HFFc6 (cell line): ENCODE measurements around the gene RAP1GAP2. TPM values are rescaled to one million over a fixed set of nuclear protein-coding genes. Genes with fewer than 3 reads are reported as not detected.

Experiments
- DNase-seq: peaks from one replicate; pipeline ENCODE4 v3.0.0-alpha.2; 2018
- H3K27ac Mint-ChIP-seq: 2 replicates; pipeline ENCODE4 v1.8.0; 2020; ENCODE audit warnings: mild to moderate bottlenecking, mixed read lengths
- H3K27me3 Mint-ChIP-seq: 2 replicates; pipeline ENCODE4 v1.8.0; 2021; ENCODE audit warnings: mild to moderate bottlenecking, moderate library complexity, mixed read lengths; ENCODE audit not compliant: insufficient read depth
- H3K36me3 Mint-ChIP-seq: 2 replicates; pipeline ENCODE4 v1.8.0; 2021; ENCODE audit warnings: low read depth, mixed read lengths
- H3K4me1 Mint-ChIP-seq: 2 replicates; pipeline ENCODE4 v1.8.0; 2020; ENCODE audit warnings: low read depth, mixed read lengths
- H3K4me3 Mint-ChIP-seq: 2 replicates; pipeline ENCODE4 v1.8.0; 2020; ENCODE audit warnings: mild to moderate bottlenecking, moderate library complexity, mixed read lengths
- H3K9me3 Mint-ChIP-seq: 2 replicates; pipeline ENCODE4 v1.8.0; 2020; ENCODE audit warnings: mild to moderate bottlenecking, mixed read lengths
- CTCF ChIP-seq: fragments of 200-600 bp; sonication (generic); IDR thresholded peaks from 2 replicates; pipeline ENCODE4 v1.5.0; 2021; ENCODE audit warnings: antibody characterized with exemption, mild to moderate bottlenecking
- total RNA-seq, 6 experiments: library from RNA; stranded (reverse); fragmentation: NEBNext Ultra II Directional; extraction: Animal tissue kit (Norgen Biotek cat#: 25700); gene quantifications; 2 replicates in 1 of 6; 3 replicates in 5 of 6; pipeline ENCODE4 v1.2.3, GENCODE V29; 2021

The RAP1GAP2 gene
- total RNA-seq, 6 experiments from 2014 or later: 7.9 to 27.4 (median 23.9) TPM

GRCh38 chr17:2933606-2934005 lies 137.4 kb downstream of the RAP1GAP2 start:
- peaks cover 2% of the 10 kb centered on the region; the same call in 1 of the 2 replicates for H3K27me3 Mint-ChIP-seq
- TF ChIP-seq CTCF: no peak
- no peak overlapping the region for H3K27ac Mint-ChIP-seq
- peaks cover 4% of the 10 kb centered on the region; the same call in 1 of the 2 replicates for H3K9me3 Mint-ChIP-seq
- H3K4me3 Mint-ChIP-seq: no peak overlapping the region
- H3K4me1 Mint-ChIP-seq: peaks cover 20% of the 10 kb centered on the region
- DNase-seq: no peak
- no peaks in the 10 kb centered on the region for H3K36me3 Mint-ChIP-seq

GRCh38 chr17:2935632-2936031 lies 139.4 kb downstream of the RAP1GAP2 start:
- Mint-ChIP-seq H3K4me3 (no peak overlapping the region), H3K4me1 (peaks cover 20% of the 10 kb centered on the region), H3K27ac (no peak overlapping the region), H3K36me3 (no peaks in the 10 kb centered on the region), H3K27me3 (peaks cover 2% of the 10 kb centered on the region; the same call in 1 of the 2 replicates), H3K9me3 (peaks cover 4% of the 10 kb centered on the region; the same call in 1 of the 2 replicates)
- no peak for DNase-seq
- no peak for TF ChIP-seq CTCF

- H3K4me1 Mint-ChIP-seq: peaks cover 20% of the 10 kb centered on the region
Measured at GRCh38 chr17:2936351-2936750, 140.1 kb downstream of the RAP1GAP2 start.

GRCh38 chr17:2936771-2937321 lies 140.6 kb downstream of the RAP1GAP2 start:
- H3K4me3 Mint-ChIP-seq: no peak overlapping the region
- no peaks in the 10 kb centered on the region for H3K9me3 Mint-ChIP-seq
- H3K4me1 Mint-ChIP-seq: peaks cover 20% of the 10 kb centered on the region
- peaks cover 2% of the 10 kb centered on the region; the same call in 1 of the 2 replicates for H3K27me3 Mint-ChIP-seq
- H3K36me3 Mint-ChIP-seq: no peaks in the 10 kb centered on the region
- peak overlapping the region; percentile 65 for H3K27ac Mint-ChIP-seq
- DNase-seq: no peak
- no peak for TF ChIP-seq CTCF

More at GRCh38 chr17:2936351-2936750, 140.1 kb downstream of the RAP1GAP2 start:
- Mint-ChIP-seq H3K9me3 (no peaks in the 10 kb centered on the region), H3K36me3 (no peaks in the 10 kb centered on the region), H3K27me3 (peaks cover 2% of the 10 kb centered on the region; the same call in 1 of the 2 replicates), H3K27ac (peak overlapping the region; percentile 65), H3K4me3 (no peak overlapping the region)
- DNase-seq: no peak
- TF ChIP-seq CTCF: no peak

- Mint-ChIP-seq H3K27me3 (peaks cover 2% of the 10 kb centered on the region; the same call in 1 of the 2 replicates), H3K4me1 (peaks cover 20% of the 10 kb centered on the region), H3K4me3 (no peak overlapping the region), H3K27ac (peak overlapping the region; percentile 65), H3K9me3 (no peaks in the 10 kb centered on the region), H3K36me3 (no peaks in the 10 kb centered on the region)
- peak; percentile 47; the same call in 1 of the 2 replicates for TF ChIP-seq CTCF
- DNase-seq: peak; percentile 38
Measured at GRCh38 chr17:2937331-2938003, 141.2 kb downstream of the RAP1GAP2 start.
